NCI-H2029 (cell line): ENCODE data around the gene NRG2.

Source experiments
- DNase-seq: peaks from one replicate; lab custom pipeline; 2025; lab: John Stamatoyannopoulos, UW

The NRG2 gene

GRCh38 chr5:139812836-139813805, 230.0 kb downstream of the NRG2 start:
- no peak for DNase-seq

- no peak for DNase-seq
Observed at GRCh38 chr5:139812323-139812722, 230.8 kb downstream of the NRG2 start.

GRCh38 chr5:139811274-139811607, 231.9 kb downstream of the NRG2 start:
- no peak for DNase-seq

DNA sequence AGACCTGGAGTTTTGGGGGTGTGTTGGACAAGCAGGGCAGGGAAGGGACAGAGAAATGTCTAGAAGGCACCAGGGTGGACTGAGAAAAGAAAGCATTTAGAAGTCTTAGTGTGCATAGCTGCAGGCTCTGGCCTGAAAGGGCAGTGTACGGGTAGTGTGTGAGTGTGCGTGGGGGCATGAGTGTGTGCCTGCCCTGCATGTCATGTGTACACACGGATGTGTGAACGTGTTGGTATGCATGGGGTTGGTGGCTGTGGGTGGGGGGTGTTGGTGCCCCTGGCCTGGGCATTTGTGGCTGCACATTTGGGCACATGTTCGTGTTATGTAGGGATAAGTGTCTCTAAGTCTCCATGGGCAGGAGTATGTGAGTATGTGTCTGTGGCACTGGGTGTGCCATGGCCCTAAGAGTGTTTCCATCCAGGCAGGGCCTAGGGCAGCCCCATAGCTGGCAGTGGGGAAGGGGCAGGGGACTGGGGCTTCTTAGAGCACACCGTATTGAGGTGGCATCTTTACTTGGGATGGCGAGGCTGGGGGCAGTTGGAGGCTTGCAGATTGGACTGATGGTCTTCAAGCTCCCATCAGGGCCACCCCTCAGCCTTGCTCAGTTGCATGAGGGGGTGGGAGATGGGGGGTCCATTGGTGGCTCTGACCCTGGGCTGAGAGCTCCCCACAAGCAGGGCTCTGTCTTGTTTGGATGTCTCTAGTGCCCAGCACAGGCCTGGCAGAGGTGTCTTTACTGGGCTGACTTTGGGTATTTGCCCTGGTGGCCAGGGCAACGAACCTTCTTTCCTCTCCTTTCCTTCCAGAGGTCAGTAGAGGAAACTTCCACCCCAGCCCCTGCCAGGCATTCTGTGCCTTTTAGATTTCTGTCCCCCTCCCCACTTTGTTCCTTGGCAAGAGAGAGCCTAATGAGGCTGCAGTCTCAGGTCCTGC, 232.5 kb downstream of the NRG2 start:
- no peak for DNase-seq

GRCh38 chr5:139809331-139809810, 233.7 kb downstream of the NRG2 start:
- DNase-seq, result no peak

DNA sequence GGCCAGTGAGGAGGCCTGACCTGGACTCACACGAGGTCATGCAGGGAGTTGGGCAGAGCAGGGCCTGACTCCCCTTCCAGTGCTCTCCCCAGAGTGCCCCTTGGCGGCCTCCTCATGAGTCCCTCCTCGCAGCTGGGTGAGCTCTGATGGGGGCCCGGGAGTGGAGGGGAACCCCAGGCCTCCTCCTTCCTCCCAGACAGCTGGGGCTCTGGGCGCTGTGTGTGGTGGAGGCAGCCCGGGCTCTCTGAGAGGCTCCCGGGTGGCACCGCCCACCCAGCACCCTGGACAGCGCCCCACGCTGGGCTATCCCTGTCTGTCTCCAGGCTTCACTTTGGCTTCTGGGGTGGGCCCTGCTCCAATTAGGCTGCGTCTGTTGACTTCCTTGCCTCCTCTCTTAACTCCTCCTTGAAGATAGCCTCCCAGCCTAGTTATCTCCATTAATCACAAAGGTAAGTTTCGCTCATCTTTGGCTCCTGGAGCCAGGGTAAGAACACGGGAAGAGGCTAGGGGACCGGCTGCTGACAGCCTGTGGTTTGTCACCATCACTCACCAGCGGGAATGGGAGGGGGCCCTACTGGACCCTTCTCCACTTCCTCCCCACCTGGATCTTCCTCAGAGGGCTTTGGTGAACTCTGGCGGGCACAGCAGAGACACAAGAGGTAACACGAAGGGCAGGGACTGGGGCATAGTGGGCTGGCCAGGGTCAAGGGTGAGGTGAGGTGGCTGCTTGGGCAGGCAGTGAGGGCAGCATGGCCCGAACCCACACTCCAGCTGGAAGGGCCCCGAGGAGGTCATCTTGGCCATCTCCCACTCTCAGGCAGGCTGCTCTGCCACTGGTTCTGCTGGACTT, 234.4 kb downstream of the NRG2 start:
- no peak for DNase-seq

DNA sequence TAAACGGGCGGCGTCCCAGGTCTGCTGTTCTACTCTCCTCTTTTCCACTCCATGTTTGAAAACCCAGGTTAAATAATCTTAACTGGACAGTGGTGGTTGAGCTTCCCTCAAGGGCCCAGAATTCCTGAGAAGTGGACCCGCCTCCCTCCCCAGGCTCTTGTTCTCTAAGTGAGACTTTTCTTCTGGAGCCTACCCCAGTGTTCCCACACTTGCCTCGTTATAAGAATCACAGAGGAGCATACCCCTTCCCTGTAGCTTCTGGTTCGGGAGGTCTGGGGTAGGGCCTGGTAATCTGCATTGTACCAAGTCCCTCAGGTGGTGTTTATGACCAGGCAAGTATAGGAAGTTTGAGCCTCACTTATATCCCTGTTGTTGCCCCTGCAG, 235.5 kb downstream of the NRG2 start:
- DNase-seq, result no peak

GRCh38 chr5:139806726-139807646, 236.1 kb downstream of the NRG2 start:
- no peak for DNase-seq

GRCh38 chr5:139806111-139806510, 237.0 kb downstream of the NRG2 start:
- no peak for DNase-seq

DNA sequence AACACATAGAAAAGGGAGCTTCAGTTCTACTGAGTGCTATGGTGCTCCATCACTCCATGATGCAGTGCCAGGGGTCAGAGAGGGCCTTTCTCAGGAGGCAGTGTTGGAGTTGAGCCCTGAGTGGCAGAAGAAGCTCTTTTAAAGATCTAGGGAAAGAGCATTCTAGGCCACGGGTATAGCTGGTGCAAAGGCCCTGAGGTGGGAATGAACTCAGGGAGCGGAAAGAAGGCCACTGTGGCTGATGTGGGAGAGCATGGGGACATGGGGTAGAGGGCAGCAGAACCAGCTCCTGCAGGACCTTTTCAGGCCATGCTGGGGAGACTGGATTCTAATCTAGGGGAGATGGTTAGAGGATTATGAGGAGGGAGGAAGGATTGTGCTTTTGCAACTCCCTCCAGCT, 237.6 kb downstream of the NRG2 start:
- DNase-seq, result no peak

GRCh38 chr5:139804800-139805397, 238.2 kb downstream of the NRG2 start:
- no peak for DNase-seq

DNA sequence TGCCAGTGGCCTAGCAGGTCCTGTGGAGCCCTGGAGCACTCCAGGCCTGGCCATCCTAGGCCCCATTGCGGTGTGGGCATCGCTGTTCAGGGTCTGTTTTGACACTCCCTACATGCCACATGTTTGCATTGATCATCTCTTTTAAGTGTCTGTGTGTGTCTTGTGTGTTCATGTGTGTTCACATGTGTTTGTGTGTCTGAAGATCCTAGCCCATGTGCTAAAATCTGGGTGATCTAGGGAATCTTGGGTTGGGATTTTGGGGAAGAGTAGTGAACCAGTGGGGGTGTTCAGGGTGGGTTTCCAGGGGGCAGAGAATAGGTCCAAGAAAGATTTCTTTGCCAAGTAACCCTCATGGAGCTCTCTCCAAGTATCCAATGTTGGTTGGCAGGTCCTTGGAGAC, 239.1 kb downstream of the NRG2 start:
- DNase-seq, result no peak

DNA sequence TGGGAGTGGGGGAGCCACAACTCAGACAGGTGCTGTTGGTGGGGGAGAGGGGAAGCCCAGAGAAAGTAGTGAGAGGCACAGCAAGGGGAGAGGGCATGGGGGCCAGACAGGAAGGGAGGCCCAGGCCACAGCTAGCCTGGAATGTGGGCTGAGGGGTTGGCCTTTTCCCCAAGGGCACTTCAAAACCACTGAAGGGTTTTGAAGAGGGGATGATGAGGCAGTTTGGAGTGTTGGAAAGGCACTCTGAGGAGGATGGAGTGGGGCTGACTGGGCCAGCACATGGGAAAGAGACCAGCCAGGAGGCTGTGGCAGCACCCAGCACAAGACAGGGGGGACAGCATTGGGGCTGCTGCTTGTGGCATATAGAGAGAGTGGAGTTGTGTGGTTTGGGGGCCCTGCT, 243.7 kb downstream of the NRG2 start:
- DNase-seq, result peak; percentile 45

DNA sequence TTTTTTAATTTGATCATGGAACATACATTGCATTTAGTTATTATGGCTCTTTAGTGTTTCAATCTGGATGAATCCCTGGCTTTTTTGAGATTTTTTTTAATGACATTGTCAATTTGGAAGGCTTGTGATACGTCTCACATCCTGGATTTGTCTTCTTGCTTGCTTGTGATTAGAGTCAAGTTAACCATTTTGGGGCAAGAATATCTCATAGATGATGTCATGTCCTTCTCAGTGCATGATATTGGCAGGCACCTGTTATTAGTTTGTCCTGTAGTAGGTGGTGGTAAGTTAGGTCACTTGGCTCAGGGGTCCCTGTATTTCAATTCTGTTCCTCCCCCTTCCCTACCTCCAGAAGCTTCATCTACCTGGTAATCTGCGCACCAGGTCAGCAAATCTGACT, 244.2 kb downstream of the NRG2 start:
- DNase-seq, result no peak

GRCh38 chr5:139797856-139798510, 245.1 kb downstream of the NRG2 start:
- DNase-seq, result no peak

- DNase-seq, result no peak
Observed at GRCh38 chr5:139797335-139797734, 245.8 kb downstream of the NRG2 start.
